DOHH2 (cell line): ENCODE measurements around the gene TOMM40L.
"Not testable (repeated sequence)": the region's sequence is repeated elsewhere in the genome, so short reads cannot be mapped to it uniquely, and the experiment has no call there.

Experiments
- H3F3A ChIP-seq: fragments of 200-600 bp; sonication (generic), shearing (Covaris generic); 2 replicates; pipeline ENCODE4 v1.6.0; 2016; ENCODE audit warnings: antibody characterized with exemption, mild to moderate bottlenecking; ENCODE audit not compliant: control insufficient read depth, insufficient read depth
- H3K27ac ChIP-seq: fragments of 200-600 bp; sonication (generic); 2 replicates; pipeline ENCODE4 v1.5.1; 2014; ENCODE audit warnings: low read depth, mild to moderate bottlenecking, low read length, moderate library complexity
- H3K27me3 ChIP-seq: fragments of 200-600 bp; sonication (generic); 2 replicates; pipeline ENCODE4 v1.6.1; 2014; ENCODE audit warnings: mild to moderate bottlenecking, low read length, mixed read lengths; ENCODE audit not compliant: control insufficient read depth
- H3K36me3 ChIP-seq: fragments of 200-600 bp; sonication (generic); 2 replicates; pipeline ENCODE4 v1.6.1; 2014; ENCODE audit warnings: mild to moderate bottlenecking, low read length, moderate library complexity, mixed read lengths; ENCODE audit not compliant: control insufficient read depth
- H3K4me1 ChIP-seq: fragments of 200-600 bp; sonication (generic); 2 replicates; pipeline ENCODE4 v1.6.1; 2014; ENCODE audit warnings: mild to moderate bottlenecking, low read length, mixed read lengths; ENCODE audit not compliant: control insufficient read depth
- H3K4me2 ChIP-seq: fragments of 200-600 bp; sonication (generic); 2 replicates; pipeline ENCODE4 v1.6.0; 2014; ENCODE audit warnings: mild to moderate bottlenecking, low read length, moderate library complexity
- H3K4me3 ChIP-seq: fragments of 200-600 bp; sonication (generic); 2 replicates; pipeline ENCODE4 v1.5.1; 2014; ENCODE audit warnings: mild to moderate bottlenecking, low read length, mixed read lengths
- H3K79me2 ChIP-seq: fragments of 200-600 bp; sonication (generic); 2 replicates; pipeline ENCODE4 v1.6.1; 2014; ENCODE audit warnings: mild to moderate bottlenecking, low read length, mixed read lengths; ENCODE audit not compliant: control insufficient read depth
- H3K9me2 ChIP-seq: fragments of 200-600 bp; sonication (generic); replicated peaks from 2 replicates; pipeline ENCODE4 v1.6.1; 2014; ENCODE audit warnings: mild to moderate bottlenecking, low read length, mixed read lengths; ENCODE audit not compliant: control insufficient read depth
- H3K9me3 ChIP-seq: fragments of 200-600 bp; sonication (generic); 2 replicates; pipeline ENCODE4 v1.6.1; 2014; ENCODE audit warnings: antibody characterized with exemption, low read length, mixed read lengths; ENCODE audit not compliant: control insufficient read depth, insufficient read depth
- H4K20me1 ChIP-seq: fragments of 200-600 bp; sonication (generic); 2 replicates; pipeline ENCODE4 v1.6.0; 2014; ENCODE audit warnings: low read depth, mild to moderate bottlenecking, antibody characterized with exemption, low read length, moderate library complexity; ENCODE audit not compliant: control insufficient read depth, insufficient read depth
- CTCF ChIP-seq: fragments of 200-600 bp; sonication (generic); IDR thresholded peaks from one replicate; pipeline ENCODE4 v1.5.1; 2014; ENCODE audit warnings: antibody characterized with exemption, mild to moderate bottlenecking, low read depth, low read length; ENCODE audit not compliant: poor library complexity, severe bottlenecking
- EZH2phosphoT487 ChIP-seq: fragments of 200-600 bp; sonication (generic); IDR thresholded peaks from 2 replicates; pipeline ENCODE4 v1.6.1; 2017; ENCODE audit warnings: borderline replicate concordance, mild to moderate bottlenecking, antibody characterized with exemption, low read length, moderate library complexity, mixed read lengths

The TOMM40L gene

DNA sequence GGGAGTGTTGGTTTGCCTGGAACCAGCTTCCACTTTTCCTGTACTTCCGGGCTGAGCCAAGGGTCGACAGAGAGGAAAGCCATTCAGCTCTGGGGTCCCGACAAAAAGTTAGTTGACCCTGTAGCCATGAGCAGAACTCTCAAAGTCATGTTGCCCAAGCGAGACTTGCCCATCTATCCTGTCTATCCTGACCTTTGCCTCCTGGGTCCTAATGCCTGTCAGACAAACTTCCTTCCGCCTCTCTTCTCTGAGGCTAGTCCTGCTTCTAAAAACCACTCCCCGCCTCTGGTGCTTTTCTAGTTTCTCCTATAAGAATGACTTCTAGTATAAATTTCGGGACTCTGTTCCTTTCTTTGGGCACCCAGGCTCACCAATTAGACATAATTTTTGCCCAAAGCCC, 25.0 kb downstream of the TOMM40L start:
- H3K4me3 ChIP-seq: no peak overlapping the region
- H3K9me2 ChIP-seq: no peaks in the 10 kb centered on the region
- no peaks in the 10 kb centered on the region for H3F3A ChIP-seq
- no peaks in the 10 kb centered on the region for H3K9me3 ChIP-seq
- no peaks in the 10 kb centered on the region for H4K20me1 ChIP-seq
- no peak overlapping the region for H3K4me2 ChIP-seq
- no peaks in the 10 kb centered on the region for H3K36me3 ChIP-seq
- H3K79me2 ChIP-seq: no peaks in the 10 kb centered on the region
- no peaks in the 10 kb centered on the region for H3K4me1 ChIP-seq
- no peak overlapping the region for H3K27ac ChIP-seq
- TF ChIP-seq CTCF: no peak
- no peak for TF ChIP-seq EZH2phosphoT487
- no peaks in the 10 kb centered on the region for H3K27me3 ChIP-seq

DNA sequence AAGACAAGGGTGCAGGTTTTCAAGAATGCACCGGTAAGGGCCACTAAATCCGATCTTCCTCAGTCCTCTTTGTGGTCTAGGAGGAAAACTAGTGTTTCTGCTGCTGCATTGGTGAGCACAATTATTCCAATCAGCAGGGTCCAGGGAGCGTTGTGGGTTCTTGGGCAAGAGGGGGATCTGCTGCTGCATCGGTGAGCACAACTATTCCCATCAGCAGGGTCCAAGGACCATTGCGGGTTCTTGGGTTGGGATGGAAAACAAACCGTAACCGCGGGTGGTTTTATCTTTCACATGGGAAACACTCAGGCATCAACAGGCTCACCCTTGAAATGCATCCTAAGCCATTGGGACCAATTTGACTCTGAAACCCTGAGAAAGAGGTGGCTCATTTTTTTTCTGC, 25.7 kb downstream of the TOMM40L start:
- H3K9me3 ChIP-seq: peaks cover under 1% of the 10 kb centered on the region; the same call in 1 of the 2 replicates
- no peak overlapping the region for H3K27ac ChIP-seq
- no peak for TF ChIP-seq EZH2phosphoT487
- TF ChIP-seq CTCF: no peak
- H3K4me3 ChIP-seq: no peak overlapping the region
- no peaks in the 10 kb centered on the region for H3K4me1 ChIP-seq
- H3K79me2 ChIP-seq: no peaks in the 10 kb centered on the region
- no peaks in the 10 kb centered on the region for H3K9me2 ChIP-seq
- no peaks in the 10 kb centered on the region for H3F3A ChIP-seq
- no peaks in the 10 kb centered on the region for H4K20me1 ChIP-seq
- no peaks in the 10 kb centered on the region for H3K36me3 ChIP-seq
- no peaks in the 10 kb centered on the region for H3K27me3 ChIP-seq
- H3K4me2 ChIP-seq: no peak overlapping the region

- peaks cover 25% of the 10 kb centered on the region for H3K27me3 ChIP-seq
- H3K27ac ChIP-seq, H3K4me2 ChIP-seq, H4K20me1 ChIP-seq, H3K36me3 ChIP-seq, H3F3A ChIP-seq, H3K79me2 ChIP-seq, H3K4me3 ChIP-seq, H3K9me2 ChIP-seq: not testable (repeated sequence)
- H3K4me1 ChIP-seq: peaks cover 18% of the 10 kb centered on the region
- H3K9me3 ChIP-seq: peaks cover 13% of the 10 kb centered on the region
Measured at GRCh38 chr1:161255302-161255701, 29.4 kb downstream of the TOMM40L start.

DNA sequence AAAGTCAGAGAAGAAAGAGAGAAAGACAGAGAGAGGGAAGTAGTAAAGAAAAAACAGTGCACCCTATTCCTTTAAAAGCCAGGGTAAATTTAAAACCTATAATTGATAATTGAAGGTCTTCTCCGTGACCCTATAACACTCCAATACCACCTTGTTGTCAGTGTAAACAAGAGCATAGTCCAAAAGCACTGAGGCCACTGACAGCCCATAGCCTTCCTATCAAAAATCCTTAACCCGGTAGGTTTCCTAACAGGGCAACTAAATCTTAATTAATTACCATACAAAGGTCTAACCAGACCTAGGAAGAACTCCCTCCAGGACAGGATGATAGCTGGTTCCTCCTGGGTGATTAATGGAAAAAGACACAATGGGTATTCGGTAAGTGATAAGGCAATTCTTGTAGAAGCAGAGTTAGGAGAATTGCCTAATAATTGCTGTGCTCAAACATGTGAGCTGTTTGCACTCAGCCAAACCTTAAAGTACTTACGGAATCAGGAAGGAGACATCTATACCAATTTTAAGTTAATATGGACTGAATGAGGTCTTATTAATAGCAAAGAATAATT, 30.2 kb downstream of the TOMM40L start:
- not testable (repeated sequence) for H3F3A ChIP-seq, H3K79me2 ChIP-seq, H3K9me2 ChIP-seq, H3K36me3 ChIP-seq, H3K4me2 ChIP-seq, H4K20me1 ChIP-seq, H3K4me3 ChIP-seq, H3K27ac ChIP-seq
- Histone ChIP-seq H3K27me3 (peaks cover 31% of the 10 kb centered on the region), H3K4me1 (peaks cover 25% of the 10 kb centered on the region), H3K9me3 (peaks cover 13% of the 10 kb centered on the region)

DNA sequence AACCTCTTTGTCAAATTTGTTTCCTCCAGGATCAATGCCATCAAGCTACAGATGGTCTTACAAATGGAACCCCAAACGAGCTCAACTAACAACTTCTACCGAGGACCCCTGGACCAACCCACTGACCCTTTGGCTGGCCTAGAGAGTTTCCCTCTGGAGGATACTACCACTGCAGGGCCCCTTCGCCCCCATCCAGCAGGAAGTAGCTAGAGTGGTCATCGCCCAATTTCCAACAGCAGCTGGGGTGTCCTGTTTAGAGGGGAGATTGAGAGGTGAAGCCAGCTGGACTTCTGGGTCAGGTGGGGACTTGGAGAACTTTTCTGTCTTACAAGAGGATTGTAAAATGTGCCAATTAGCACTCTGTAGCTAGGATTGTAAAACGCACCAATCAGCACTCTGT, 31.2 kb downstream of the TOMM40L start:
- H3K36me3 ChIP-seq, H3K4me2 ChIP-seq, H4K20me1 ChIP-seq, H3K27ac ChIP-seq, H3K9me2 ChIP-seq, H3K4me3 ChIP-seq, H3K79me2 ChIP-seq, H3F3A ChIP-seq: not testable (repeated sequence)
- Histone ChIP-seq H3K4me1 (peaks cover 36% of the 10 kb centered on the region), H3K9me3 (peaks cover 13% of the 10 kb centered on the region), H3K27me3 (peaks cover 36% of the 10 kb centered on the region)
